Astrocyte (in vitro differentiated cells and primary cell): ENCODE results near the gene NR3C1.

Experiments used
- CTCF ChIP-seq: IDR thresholded peaks from 2 replicates; pipeline ENCODE4 v1.5.1; 2011; ENCODE audit warnings: low read depth, mild to moderate bottlenecking, inconsistent platforms, low read length, moderate library complexity; ENCODE audit not compliant: insufficient read depth
- EZH2 ChIP-seq: IDR thresholded peaks from 2 replicates; pipeline ENCODE4 v1.6.1; 2012; ENCODE audit warnings: mild to moderate bottlenecking, low read length, inconsistent platforms; ENCODE audit not compliant: insufficient read depth

GRCh38 chr5:143443330-143443729 is 39.8 kb upstream of the NR3C1 start:
- no peak for TF ChIP-seq EZH2
- TF ChIP-seq CTCF: no peak
